Measurements from ENCODE around the gene CCDC112. TPM values are rescaled to one million over a fixed set of nuclear protein-coding genes. Genes with fewer than 3 reads are reported as not detected.

Gene CCDC112
- polyA plus RNA-seq, 2 of the 4 experiments (the other 2 are of a cell fraction) = 5.8 to 8.6 TPM

GRCh38 chr5:115297031-115297430 lies 577 bp upstream of the CCDC112 start:
- CTCF ChIA-PET = interaction anchor here (0.7 to 2.6 kb wide), 3 partner anchors 12 to 277 kb away, joined by 3 to 9 read pairs (median 4); no protein-coding TSS in a partner anchor
- 66% methylated on average over 5 of the region's 5 CpGs for WGBS (ENCODE audit: missing lambda C conversion rate)
- POLR2A ChIA-PET = interaction anchor here (1.1 to 1.3 kb wide), 3 partner anchors 35 to 248 kb away, joined by 3 to 9 read pairs (median 6); partner anchors contain the start of genes FEM1C, PGGT1B and TRIM36
- no peak for FAIRE-seq
- peak in 1 of 2 experiments; percentile 2 for DNase-seq (ENCODE audit: low read depth in 1 of 2, low spot score in 1 of 2)
- ATAC-seq = no peak
- H3K4me3 ChIP-seq = peak overlapping the region; percentile 34
- no peaks in the 10 kb centered on the region for H3K9me3 ChIP-seq
- peak overlapping the region; percentile 95 for H3K4me2 ChIP-seq
- H3K27ac ChIP-seq = no peak overlapping the region
- H3K4me1 ChIP-seq = peaks cover 10% of the 10 kb centered on the region
- TF ChIP-seq CHD4 (IDR thresholded peaks at IDR 0.05; ENCODE audit: borderline replicate concordance) (no peak), HOXA7 (CRISPR knock-in tag; IDR thresholded peaks at IDR 0.05) (no peak), CEBPB (IDR thresholded peaks at IDR 0.05) (no peak), POLR2AphosphoS2 (conservative IDR thresholded peaks at IDR 0.05; ENCODE audit: low read length) (no peak), MYC (IDR thresholded peaks at IDR 0.05; ENCODE audit: borderline replicate concordance, low read length) (no peak), CHD2 (IDR thresholded peaks at IDR 0.05; ENCODE audit: low read length, partially characterized antibody) (no peak), ZFP36 (IDR thresholded peaks at IDR 0.05; ENCODE audit: borderline replicate concordance, partially characterized antibody) (no peak), ZC3H11A (IDR thresholded peaks at IDR 0.05) (no peak), FOSL2 (IDR thresholded peaks at IDR 0.05) (no peak), FOSL2 (CRISPR knock-in tag; IDR thresholded peaks at IDR 0.05) (no peak), TFCP2L1 (CRISPR knock-in tag; IDR thresholded peaks at IDR 0.05) (no peak), HMGXB4 (CRISPR knock-in tag; IDR thresholded peaks at IDR 0.05; ENCODE audit: borderline replicate concordance) (no peak), BHLHE40 (IDR thresholded peaks at IDR 0.05; ENCODE audit: low read depth, low read length) (no peak), BCL3 (IDR thresholded peaks at IDR 0.05) (no peak), EP300 (IDR thresholded peaks at IDR 0.05) (no peak), CBX2 (IDR thresholded peaks at IDR 0.05; ENCODE audit: borderline replicate concordance, low read depth) (no peak), KDM1A (IDR thresholded peaks at IDR 0.05; ENCODE audit: low read depth) (no peak), E2F6 (IDR thresholded peaks at IDR 0.05; ENCODE audit: borderline replicate concordance, low read depth) (no peak)

GRCh38 chr5:115295777-115296123 lies 704 bp downstream of the CCDC112 start:
- Histone ChIP-seq H3K4me3 (peak overlapping the region; percentile 72), H3K9me3 (no peaks in the 10 kb centered on the region), H3K4me1 (peaks cover 10% of the 10 kb centered on the region), H3K4me2 (peak overlapping the region; percentile 95), H3K27ac (peak overlapping the region; percentile 76 to 93)
- WGBS (ENCODE audit: missing lambda C conversion rate) = 24% methylated on average over 11 of the region's 11 CpGs
- DNase-seq (ENCODE audit: low read depth in 1 of 2, low spot score in 1 of 2) (peak in 1 of 2 experiments; percentile 7), ATAC-seq (peak; percentile 40 to 67; a peak in 5 of 6 replicates), FAIRE-seq (no peak)
- TF ChIP-seq CBX8 (IDR thresholded peaks at IDR 0.05) = no peak
- POLR2A ChIA-PET = interaction anchor here (0.8 to 1.3 kb wide), 6 partner anchors 10 to 329 kb away, joined by 3 to 9 read pairs (median 4); partner anchors contain the start of genes FEM1C, PGGT1B and TRIM36
- CTCF ChIA-PET = interaction anchor here (1.0 to 2.6 kb wide), 3 partner anchors 12 to 279 kb away, joined by 3 to 9 read pairs (median 4); no protein-coding TSS in a partner anchor

- peaks cover 7% of the 10 kb centered on the region for H3K4me1 ChIP-seq
- no peak overlapping the region for H3K27ac ChIP-seq
- FAIRE-seq = no peak
- TF ChIP-seq KDM5A (IDR thresholded peaks at IDR 0.05) (no peak), MAFK (IDR thresholded peaks at IDR 0.05; ENCODE audit: partially characterized antibody) (peak; percentile 56)
- no peak overlapping the region for H3K4me2 ChIP-seq
- ChIA-PET POLR2A (no interaction called here), CTCF (no interaction called here)
- no peak for ATAC-seq
- no peak for DNase-seq (ENCODE audit: low read depth in 1 of 2, low spot score in 1 of 2)
- no peak overlapping the region for H3K4me3 ChIP-seq
- no peaks in the 10 kb centered on the region for H3K9me3 ChIP-seq
These were observed 5.1 kb downstream of the CCDC112 start for GRCh38 chr5:115291397-115291796.

Data from A549 (cell line).